Fibroblast of peridontal ligament (primary cell): ENCODE data around the gene NXPH3.
A peak's percentile ranks its signal among the peaks of the same experiment; 100 is the strongest.

Experiments used
- DNase-seq: peaks from one replicate; pipeline ENCODE4 v3.0.0-alpha.2; 2010; ENCODE audit errors: extremely low read depth

The NXPH3 gene

GRCh38 chr17:49576088-49576916, 631 bp downstream of the NXPH3 start:
- DNase-seq: no peak

- no peak for DNase-seq
Measured at GRCh38 chr17:49576917-49577649, 1.4 kb downstream of the NXPH3 start.

- no peak for DNase-seq
Measured at GRCh38 chr17:49577650-49577934, 1.9 kb downstream of the NXPH3 start.

DNA sequence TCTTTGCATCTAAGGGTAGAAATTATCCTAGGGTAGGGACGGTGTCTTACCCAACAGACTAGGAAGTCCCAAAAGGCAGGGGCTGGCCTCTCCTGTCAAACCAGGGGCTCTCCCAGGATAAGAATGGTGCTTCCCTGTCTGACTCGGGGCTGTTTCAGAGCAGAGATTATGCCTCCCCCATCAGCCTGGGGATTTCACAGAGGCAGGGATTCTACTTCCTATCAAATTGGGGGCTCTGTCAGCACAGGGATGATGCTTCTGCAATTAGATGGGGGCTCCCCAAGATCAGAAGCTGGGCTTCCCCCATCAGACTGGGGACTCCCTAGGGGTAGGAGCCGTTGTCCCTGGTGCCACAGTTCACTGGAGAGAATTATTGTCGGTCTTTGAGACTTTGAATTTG, 2.3 kb downstream of the NXPH3 start:
- DNase-seq: no peak

GRCh38 chr17:49578414-49578813, 2.7 kb downstream of the NXPH3 start:
- no peak for DNase-seq

DNA sequence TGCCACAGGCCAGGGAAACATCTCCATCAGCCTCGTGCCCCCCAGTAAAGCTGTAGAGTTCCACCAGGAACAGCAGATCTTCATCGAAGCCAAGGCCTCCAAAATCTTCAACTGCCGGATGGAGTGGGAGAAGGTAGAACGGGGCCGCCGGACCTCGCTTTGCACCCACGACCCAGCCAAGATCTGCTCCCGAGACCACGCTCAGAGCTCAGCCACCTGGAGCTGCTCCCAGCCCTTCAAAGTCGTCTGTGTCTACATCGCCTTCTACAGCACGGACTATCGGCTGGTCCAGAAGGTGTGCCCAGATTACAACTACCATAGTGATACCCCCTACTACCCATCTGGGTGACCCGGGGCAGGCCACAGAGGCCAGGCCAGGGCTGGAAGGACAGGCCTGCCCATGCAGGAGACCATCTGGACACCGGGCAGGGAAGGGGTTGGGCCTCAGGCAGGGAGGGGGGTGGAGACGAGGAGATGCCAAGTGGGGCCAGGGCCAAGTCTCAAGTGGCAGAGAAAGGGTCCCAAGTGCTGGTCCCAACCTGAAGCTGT, 3.4 kb downstream of the NXPH3 start:
- DNase-seq: no peak

- DNase-seq: no peak
Measured at GRCh38 chr17:49579522-49579921, 3.9 kb downstream of the NXPH3 start.

- no peak for DNase-seq
Measured at GRCh38 chr17:49580055-49580721, 4.5 kb downstream of the NXPH3 start.

DNA sequence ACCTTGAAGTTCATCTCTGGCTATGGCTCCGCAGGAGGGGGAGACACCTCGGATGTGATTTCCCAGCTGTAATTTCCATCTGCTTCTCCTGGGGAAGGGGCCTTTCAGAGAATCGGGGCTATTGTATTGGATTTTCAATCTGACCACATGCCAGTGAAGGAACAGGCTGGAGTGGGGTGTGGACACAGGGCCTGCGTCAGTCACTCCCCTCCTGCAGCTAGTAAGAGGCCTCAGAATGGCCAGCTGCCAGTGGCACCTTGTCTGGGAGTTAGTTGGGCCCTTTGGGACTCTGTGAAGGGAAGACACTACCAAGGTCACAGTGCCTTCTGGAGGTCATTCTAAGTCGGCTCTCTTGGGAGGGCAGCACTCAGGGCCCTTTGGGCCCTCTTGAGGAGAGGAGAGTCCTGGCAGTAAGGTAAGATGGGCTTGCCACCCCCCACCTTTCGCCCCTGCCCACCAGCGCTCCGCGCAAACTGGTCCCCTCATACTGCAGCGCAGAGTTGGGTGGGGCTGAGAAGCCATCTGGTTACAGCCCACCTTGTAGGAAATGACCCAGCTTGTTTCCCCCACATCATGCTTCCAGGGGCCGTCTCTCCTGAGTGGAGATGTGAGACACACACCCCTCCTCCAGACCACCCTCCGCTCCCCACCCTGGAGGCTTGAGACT, 5.4 kb downstream of the NXPH3 start:
- no peak for DNase-seq

DNA sequence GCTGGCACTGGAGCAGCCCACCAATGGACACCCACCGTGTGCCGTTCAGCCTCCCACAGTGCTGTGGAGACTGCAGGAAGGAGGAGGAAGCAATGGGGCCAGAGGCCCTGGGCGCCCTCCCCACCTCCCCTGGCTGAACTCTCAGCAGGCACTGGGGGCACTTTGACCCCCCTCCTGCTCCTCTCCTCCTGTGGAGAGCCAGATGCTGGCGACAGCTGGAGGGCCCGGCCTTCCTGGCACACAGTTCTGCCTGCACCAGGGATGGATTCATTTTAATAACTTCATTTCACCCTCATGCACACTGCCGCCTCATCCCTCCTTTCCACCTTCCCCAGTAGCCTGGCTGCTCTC, 6.0 kb downstream of the NXPH3 start:
- no peak for DNase-seq

DNA sequence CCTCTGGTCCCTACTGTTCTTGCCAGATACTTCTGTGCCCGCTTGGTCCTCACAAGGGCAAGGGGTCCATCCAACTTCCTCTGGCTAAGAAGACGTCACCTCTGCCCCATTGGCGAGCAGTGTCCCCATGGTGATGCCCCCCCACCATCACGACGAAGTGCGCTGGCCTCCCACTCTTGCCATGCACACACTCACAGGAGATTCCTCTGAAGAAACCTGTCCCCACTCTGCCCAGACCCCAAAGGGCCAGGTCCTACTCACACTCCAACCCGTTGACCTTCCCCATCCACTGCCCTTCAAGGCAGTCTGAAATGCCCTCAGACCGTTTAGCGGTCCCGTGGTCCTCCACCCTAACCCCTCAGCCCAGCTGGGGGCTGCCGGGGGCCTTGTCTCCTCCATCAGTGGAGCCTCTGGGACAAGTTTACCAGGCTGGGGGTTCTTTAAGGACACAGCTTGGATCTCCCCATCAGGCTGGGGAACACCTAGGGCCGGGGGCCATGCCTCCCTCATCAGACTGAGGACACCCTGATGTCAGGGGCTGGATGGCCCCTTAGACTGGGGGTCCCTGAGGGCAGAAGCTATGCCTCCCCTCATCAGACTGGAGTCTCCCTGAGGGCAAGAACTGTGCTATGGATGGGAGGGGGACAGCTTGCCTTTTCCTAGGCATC, 6.5 kb downstream of the NXPH3 start:
- DNase-seq: no peak

DNA sequence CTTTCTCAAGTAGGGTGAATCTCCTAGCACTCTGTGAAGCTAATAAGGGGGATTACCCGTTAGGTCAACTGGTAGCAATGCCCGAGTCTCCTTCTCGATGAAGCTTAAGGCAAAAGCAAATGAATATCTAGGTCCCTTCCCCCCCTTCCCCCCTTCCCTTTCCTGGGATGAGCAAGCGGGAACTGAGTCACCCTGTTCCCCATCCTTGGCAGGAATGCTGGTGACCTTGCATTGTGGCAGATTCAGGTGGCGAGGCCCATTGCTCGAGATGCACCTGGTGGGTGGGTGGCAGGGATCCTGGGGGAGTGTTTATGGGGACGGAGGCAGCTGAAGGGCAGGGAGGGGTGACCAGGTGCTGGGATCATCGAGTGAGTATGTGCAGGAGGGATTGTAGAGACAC, 7.1 kb downstream of the NXPH3 start:
- no peak for DNase-seq

DNA sequence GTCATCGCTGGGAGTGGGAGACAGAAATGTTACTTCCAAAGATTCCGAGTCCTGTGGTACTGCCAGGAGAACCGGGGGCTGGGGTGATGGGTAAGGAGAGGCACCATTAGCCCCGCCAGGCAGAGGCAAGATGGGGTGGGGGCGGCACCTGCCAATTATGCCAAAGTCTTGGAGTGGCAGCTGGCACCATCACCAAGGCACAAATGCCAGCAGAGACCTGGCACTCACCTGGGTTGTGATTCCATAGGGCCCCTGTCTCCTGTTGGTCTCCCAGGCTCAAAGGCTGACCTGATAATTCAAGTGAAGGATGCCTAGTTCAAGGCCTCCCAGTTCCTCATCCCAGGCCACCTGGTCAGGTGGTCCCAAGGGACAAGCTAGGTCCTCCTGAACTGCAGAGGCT, 7.6 kb downstream of the NXPH3 start:
- DNase-seq: no peak

- DNase-seq: no peak
Measured at GRCh38 chr17:49583889-49584288, 8.2 kb downstream of the NXPH3 start.

DNA sequence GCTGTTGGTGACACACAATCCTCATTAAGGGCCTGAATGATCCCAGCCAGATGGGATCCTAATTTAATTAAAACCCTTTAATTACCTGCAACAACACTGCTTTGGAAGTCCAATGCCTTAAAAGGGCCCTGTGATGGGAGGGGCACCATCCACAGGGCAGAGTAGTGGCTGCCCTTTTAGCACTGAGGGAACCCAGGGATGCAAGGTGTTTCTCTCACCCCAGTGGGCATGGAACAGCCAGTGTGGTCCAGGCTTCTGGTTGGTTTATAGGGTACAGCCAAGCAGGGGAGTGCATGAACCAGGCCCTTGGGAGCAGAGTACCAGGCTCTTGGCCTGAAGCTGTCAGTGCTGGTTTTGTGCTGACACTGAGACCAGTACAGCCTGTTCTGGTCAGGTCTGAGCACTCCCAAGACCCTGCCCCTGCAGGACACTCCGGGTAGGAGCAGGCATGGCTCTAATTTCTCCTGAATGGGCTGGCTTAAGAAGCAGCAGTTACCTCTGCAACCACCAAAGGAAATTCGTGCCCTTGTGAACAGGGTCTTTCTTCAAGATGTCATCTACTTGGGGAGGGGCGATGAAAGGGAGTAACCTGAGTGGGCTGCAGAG, 9.9 kb downstream of the NXPH3 start:
- DNase-seq: no peak

- no peak for DNase-seq
Measured at GRCh38 chr17:49587366-49588073, 11.8 kb downstream of the NXPH3 start.

- no peak for DNase-seq
Measured at GRCh38 chr17:49588312-49588711, 12.6 kb downstream of the NXPH3 start.

GRCh38 chr17:49588726-49589576, 13.3 kb downstream of the NXPH3 start:
- peak; percentile 73 for DNase-seq

DNA sequence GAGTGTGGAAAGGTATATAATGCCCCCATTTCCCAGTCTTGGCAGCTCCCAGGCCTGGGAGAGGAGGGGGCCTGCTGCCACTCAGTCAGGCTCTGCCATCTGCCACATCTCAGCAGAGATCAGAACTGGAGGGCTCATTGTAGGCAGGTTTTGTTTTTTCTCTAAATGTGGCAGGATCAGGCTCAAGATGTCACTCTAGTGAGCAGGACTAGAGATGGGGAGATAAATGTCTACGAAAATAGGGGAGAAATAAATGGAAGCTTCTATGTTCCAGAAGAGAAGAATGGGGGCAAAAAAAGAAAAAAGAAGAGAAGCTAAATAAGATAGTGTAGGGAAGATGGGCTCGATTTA, 13.9 kb downstream of the NXPH3 start:
- DNase-seq: no peak

GRCh38 chr17:49590874-49591273, 15.2 kb downstream of the NXPH3 start:
- no peak for DNase-seq
